Activated naive CD4-positive, alpha-beta T cell treated with anti-CD3 and anti-CD28 coated beads, Interleukin-2, amount 50 U/mL, for 72 hours (primary cell): ENCODE measurements around the gene CALML6. TPM values are rescaled to one million over a fixed set of nuclear protein-coding genes. Genes with fewer than 3 reads are reported as not detected.

Source experiments
- ATAC-seq, 2 donors: fragments of 150-1000 bp; cut with Tn5 transposase; 2 replicates each; pipeline ENCODE4 v1.10.0; 2021; ENCODE audit warnings: mild to moderate bottlenecking in 2 of 2, moderate library complexity in 2 of 2
- DNase-seq, 2 donors: peaks; one replicate each; pipeline ENCODE4 v3.0.0; 2021 to 2022; ENCODE audit warnings: low spot score in 2 of 2
- H3K27ac Mint-ChIP-seq, 2 donors: one replicate each; pipeline ENCODE4 v1.8.0; 2022; ENCODE audit warnings: mild to moderate bottlenecking in 2 of 2, mixed read lengths in 2 of 2
- H3K36me3 Mint-ChIP-seq, 2 donors: one replicate each; pipeline ENCODE4 v1.8.0; 2022; ENCODE audit warnings: mixed read lengths in 2 of 2
- H3K9me3 Mint-ChIP-seq, 2 donors: one replicate each; pipeline ENCODE4 v1.8.0; 2022; ENCODE audit warnings: mixed read lengths in 2 of 2
- total RNA-seq, 2 donors: library from RNA; stranded (reverse); gene quantifications; one replicate each; pipeline ENCODE4 v1.2.3, GENCODE V29; 2022

CALML6 gene
- total RNA-seq, 2 donors from 2014 or later, result 1.4 to 2.6 TPM

DNA sequence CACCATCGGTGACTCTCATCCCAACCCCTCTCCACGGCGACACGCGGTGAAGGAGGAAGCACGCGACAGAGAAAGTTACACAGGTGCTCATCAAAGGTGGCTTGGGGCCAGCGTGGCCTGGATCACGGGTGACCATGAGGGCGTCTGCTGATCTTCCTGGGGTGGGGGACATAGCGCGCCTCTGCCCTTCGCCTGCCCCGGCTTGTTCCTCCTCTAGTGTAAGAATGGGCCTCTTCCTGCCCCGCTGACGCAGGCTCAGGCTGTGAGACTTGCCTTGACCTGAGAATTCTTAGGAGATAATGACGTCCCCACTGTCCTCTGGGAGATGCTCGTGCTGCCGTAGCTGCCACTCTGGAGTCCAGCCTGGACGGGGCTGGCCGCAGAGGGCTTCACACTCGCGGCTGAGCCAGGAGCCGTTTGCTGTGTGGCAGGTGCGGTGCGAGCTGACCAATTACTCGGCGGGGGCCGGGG lies 43.0 kb downstream of the CALML6 start:
- peaks cover 4 to 5% of the 10 kb centered on the region in 2 donors for H3K9me3 Mint-ChIP-seq
- no peak overlapping the region for H3K27ac Mint-ChIP-seq
- DNase-seq, result no peak
- ATAC-seq, result no peak
- H3K36me3 Mint-ChIP-seq, result peaks cover 0 to 6% of the 10 kb centered on the region in 2 donors

DNA sequence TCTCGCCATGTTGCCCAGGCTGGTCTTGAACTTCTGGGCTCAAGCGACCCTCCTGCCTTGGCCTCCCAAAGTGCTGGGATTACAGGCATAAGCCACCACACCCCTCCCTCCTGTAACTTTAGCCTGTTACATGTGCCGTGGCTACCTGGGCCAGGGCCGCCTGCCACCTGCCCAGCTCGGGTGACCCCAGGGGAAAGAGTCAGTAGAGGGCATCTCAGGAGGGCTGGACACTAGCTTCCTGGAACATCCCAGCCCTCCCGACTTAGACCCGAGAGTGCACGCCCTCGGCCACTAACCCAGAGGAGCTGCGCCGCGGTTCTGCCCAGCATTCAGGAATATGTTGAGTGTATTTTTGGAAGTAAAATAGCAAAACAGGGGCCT lies 44.4 kb downstream of the CALML6 start:
- Mint-ChIP-seq H3K27ac (peak overlapping the region in 1 of 2 donors; percentile 55), H3K9me3 (peaks cover 4 to 5% of the 10 kb centered on the region in 2 donors), H3K36me3 (peaks cover 0 to 6% of the 10 kb centered on the region in 2 donors)
- no peak for DNase-seq
- no peak for ATAC-seq

DNA sequence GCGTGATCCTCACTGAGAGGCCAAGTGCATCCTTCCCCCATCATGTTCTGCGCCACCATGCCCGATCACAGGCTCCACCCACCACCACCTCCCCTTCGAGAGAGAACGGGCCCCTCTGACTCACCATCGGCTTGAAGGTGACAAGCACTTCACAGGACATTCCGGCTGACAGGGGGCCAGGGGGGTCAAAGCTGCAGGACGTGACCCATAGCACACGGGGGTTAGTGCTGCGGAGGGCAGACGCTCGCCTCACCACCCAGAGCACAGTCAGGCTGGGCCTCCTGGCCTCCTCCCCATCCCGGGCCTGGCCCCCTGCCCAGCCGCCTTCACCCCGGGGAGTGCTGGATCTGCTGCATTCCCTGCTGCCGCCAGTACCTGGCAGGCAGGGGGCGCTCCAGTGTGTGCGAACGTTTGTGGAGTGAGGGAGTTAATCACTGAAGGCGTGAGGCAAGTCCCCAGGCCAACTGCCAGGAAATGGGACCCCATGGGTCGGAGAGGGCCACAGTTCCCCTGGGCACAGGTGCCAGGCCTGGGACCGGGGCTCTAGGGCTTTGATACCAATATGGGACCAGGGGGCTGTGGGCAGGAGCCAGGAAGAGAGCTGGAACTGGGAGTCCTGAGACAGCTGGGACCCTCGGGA lies 44.9 kb downstream of the CALML6 start:
- peak; percentile 83 to 93 for ATAC-seq
- peak in 1 of 2 donors; percentile 91 for DNase-seq
- Mint-ChIP-seq H3K27ac (no peak overlapping the region), H3K9me3 (peaks cover under 1% of the 10 kb centered on the region in 2 donors), H3K36me3 (peaks cover 0 to under 1% of the 10 kb centered on the region in 2 donors)

DNA sequence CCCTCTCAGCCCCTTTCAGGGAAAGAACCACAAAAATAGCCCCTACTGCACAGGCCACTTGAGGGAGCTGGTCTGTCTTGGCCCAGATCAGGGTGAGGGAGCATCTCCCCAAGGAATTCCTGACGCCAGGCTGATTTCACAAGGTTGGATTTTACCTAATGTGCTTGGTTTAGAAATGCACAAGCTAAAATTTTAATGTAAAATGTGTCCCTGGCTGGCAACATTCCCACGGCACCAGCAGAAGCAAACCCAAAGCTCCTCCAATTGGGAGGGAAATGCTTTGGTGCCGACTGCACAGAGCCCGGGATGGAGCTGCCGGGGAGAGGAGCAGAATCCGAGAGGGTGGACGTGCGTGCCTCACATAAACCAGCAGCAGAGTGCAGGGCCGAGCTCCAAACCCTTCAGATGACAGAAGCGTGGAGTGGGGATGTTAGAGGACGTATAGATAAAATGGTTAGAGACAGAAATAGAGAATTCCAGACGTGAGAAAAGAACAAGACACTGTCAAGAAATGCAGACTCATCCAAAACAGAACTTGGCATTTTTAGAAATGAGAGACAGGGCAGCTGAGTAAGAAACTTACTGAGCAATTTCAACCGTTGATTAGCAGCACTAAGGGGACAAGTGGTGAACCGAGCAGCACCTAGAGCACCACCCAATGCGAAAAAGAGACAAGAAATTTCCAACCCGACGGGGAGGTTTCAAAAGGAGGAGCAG lies 45.6 kb downstream of the CALML6 start:
- Mint-ChIP-seq H3K36me3 (no peaks in the 10 kb centered on the region), H3K27ac (no peak overlapping the region), H3K9me3 (no peaks in the 10 kb centered on the region)
- DNase-seq (no peak), ATAC-seq (no peak)

DNA sequence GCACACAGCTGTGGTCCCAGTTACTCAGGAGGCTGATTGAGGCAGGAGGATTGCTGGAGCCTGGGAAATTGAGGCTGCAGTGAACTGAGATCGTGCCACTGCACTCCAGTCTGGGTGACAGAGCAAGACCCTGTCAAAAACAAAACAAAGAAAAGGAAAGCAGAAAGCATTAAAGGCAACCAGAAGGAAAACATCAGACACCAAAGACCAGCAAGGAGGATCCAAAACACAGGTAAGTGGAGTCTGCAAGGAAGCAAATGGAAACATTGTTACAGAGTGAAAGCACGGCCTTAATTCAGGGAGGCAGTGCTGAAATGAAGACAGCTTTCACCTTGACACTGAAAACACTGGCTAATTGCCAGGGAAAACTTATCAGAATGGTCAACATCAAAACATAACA lies 47.7 kb downstream of the CALML6 start:
- DNase-seq (no peak), ATAC-seq (no peak)
- no peaks in the 10 kb centered on the region for H3K36me3 Mint-ChIP-seq
- H3K9me3 Mint-ChIP-seq, result no peaks in the 10 kb centered on the region
- no peak overlapping the region for H3K27ac Mint-ChIP-seq

DNA sequence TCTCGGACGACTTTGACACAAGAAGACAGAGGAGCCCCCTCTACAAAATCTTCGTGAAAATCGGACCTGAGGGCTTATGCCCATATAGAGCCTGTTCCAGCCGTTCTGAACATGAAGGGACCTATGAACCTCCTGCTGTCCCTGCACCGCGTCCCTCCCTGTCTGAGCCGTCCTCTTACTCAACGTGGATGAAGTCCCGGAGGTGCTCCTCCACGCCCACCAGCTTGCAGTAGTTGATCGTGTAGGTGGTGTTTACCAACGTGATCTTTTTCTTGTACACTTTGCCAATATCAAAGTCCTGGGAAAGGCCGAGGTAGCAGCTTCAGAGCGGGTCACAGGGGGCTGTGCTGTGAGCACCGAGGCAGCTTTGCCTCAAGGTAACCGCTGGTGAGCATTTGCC lies 48.5 kb downstream of the CALML6 start:
- no peak for DNase-seq

DNA sequence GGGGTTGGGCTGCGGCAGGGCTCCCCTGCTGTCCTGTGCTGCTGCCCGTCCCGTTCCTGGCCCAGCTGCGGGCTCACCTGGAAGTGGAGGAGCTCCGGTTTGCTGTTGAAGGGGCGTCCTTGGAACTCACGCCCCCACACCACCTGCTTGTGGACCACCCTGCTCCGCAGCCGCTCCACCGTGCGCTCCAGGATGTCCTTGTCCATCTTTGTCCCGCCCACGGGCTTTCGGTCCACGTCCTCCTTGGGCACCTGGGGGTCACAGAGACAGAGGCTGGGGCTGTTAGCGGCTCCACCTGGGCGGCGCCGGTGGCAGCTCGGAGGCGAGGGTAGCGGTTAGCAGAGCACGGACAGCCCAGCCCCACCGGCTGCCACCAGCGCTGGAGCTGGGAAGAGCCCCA lies 49.8 kb downstream of the CALML6 start:
- no peaks in the 10 kb centered on the region for H3K9me3 Mint-ChIP-seq
- DNase-seq, result no peak
- no peak for ATAC-seq
- no peaks in the 10 kb centered on the region for H3K36me3 Mint-ChIP-seq
- no peak overlapping the region for H3K27ac Mint-ChIP-seq

More for the DNA sequence above, 48.5 kb downstream of the CALML6 start:
- H3K27ac Mint-ChIP-seq, result no peak overlapping the region
- H3K9me3 Mint-ChIP-seq, result no peaks in the 10 kb centered on the region
- no peaks in the 10 kb centered on the region for H3K36me3 Mint-ChIP-seq
- ATAC-seq, result no peak

DNA sequence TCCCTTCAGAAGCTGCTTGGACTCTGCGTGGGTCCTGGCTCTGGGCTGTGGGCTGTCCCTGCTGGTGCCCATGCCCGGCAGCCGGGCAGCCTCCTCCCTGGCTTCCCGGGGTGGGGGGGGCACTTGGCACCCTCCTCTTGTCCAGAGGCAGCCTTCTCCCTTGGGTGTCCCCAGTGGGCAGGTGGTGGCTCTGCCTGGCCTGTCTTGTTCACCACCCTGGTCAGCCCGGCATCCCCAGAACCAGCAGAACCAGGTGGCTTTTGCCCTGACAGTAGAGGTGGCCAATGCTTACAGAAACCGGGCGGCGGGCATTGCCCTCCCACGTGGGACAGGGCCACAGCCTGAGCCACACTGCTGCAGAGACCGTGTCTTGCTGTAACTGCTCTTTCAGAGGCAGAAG lies 50.5 kb downstream of the CALML6 start:
- DNase-seq (no peak), ATAC-seq (no peak)
- Mint-ChIP-seq H3K27ac (no peak overlapping the region), H3K36me3 (no peaks in the 10 kb centered on the region), H3K9me3 (no peaks in the 10 kb centered on the region)

DNA sequence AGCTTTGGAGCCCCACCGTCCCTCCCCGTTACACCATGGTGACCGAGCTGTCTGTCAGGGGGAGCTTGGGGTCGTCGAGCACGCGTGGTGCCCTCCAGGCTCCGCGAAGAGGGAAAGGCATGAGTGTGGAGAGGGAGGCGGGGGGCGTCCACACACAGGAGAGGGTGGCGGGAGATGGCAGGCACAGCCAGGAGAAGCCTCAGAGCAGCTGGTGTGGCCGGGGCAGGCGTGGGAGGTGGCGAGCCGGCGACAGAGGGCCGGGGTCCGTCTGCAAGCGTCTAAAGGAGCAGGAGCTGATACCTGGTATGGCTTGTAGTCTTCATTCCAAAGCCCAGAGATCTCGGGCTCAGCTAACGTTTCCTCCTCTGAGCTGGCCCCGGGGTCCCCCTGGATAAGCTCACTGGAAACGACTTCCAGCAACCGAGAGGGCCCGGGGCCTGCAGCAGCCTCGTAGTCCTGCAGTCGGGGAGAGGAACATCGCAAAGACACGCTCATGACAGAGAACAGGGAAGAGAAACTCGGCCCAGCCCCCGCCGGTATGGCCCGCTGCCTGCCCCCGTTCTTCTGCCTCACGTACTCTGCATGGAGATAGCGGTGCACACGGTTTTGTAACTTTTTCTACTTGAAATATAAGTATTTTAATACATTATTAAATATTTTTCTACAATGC lies 51.1 kb downstream of the CALML6 start:
- ATAC-seq (no peak), DNase-seq (no peak)
- H3K9me3 Mint-ChIP-seq, result peaks cover 0 to 5% of the 10 kb centered on the region in 2 donors
- no peak overlapping the region for H3K27ac Mint-ChIP-seq
- no peaks in the 10 kb centered on the region for H3K36me3 Mint-ChIP-seq

Other genes starting within 250 kb of the CALML6 start
- 10 to 100 TPM; 19.0 to 48.5 TPM for gene SLC35E2B, start 222.5 kb upstream of the CALML6 start, total RNA-seq
- gene CDK11A, start 190.9 kb upstream of the CALML6 start, total RNA-seq, result 100 to 1,000 TPM in 1 of 2 donors, 10 to 100 TPM in 1; 63.0 to 108 TPM
- 10 to 100 TPM; 64.7 to 67.6 TPM for gene NADK, start 136.8 kb upstream of the CALML6 start, total RNA-seq
- 100 to 1,000 TPM; 267 to 358 TPM for gene GNB1, start 24.2 kb upstream of the CALML6 start, total RNA-seq
- gene TMEM52, start 4.0 kb downstream of the CALML6 start, total RNA-seq, result 1 to 10 TPM in 1 of 2 donors, under 1 TPM in 1; 0.64 to 1.5 TPM
- not detected for gene CFAP74, start 88.5 kb downstream of the CALML6 start, total RNA-seq
- not detected for gene GABRD, start 104.1 kb downstream of the CALML6 start, total RNA-seq
- 10 to 100 TPM; 11.8 to 22.4 TPM for gene PRKCZ, start 135.2 kb downstream of the CALML6 start, total RNA-seq